H1 (cell line): ENCODE data around the gene IPO13. TPM values are rescaled to one million over a fixed set of nuclear protein-coding genes. Genes with fewer than 3 reads are reported as not detected.

Experiments
- ASH2L ChIP-seq: fragments of 200-600, 300-600 bp; sonication (generic); IDR thresholded peaks from one replicate; pipeline ENCODE4 v1.7.1; 2017; ENCODE audit warnings: low read length
- CBX5 ChIP-seq: fragments of 300-800, 300-1000 bp; sonication (generic); IDR thresholded peaks from 2 replicates; pipeline ENCODE4 v1.7.1; 2016; ENCODE audit warnings: antibody characterized with exemption, low read length, low read depth
- CEBPB ChIP-seq: IDR thresholded peaks from 2 replicates; pipeline ENCODE4 v1.6.1; 2012; ENCODE audit warnings: low read depth, low read length
- CHD1 ChIP-seq: IDR thresholded peaks from 2 replicates; pipeline ENCODE4 v1.6.1; 2012; ENCODE audit warnings: low read depth, low read length, improper control_type of control experiment
- FOSL1 ChIP-seq: IDR thresholded peaks from 2 replicates; pipeline ENCODE4 v1.6.1; 2011; ENCODE audit warnings: mild to moderate bottlenecking, low read depth, low read length, moderate library complexity; ENCODE audit not compliant: insufficient read depth
- GABPA ChIP-seq: IDR thresholded peaks from 2 replicates; pipeline ENCODE4 v1.6.1; 2011; ENCODE audit warnings: mild to moderate bottlenecking, low read length, moderate library complexity, borderline replicate concordance; ENCODE audit not compliant: insufficient read depth
- HDAC2 ChIP-seq, 2 experiments: fragments of 300-600 bp in 1 of 2; sonication (generic) in 1 of 2; IDR thresholded peaks; 2 replicates each; pipeline ENCODE4 v1.6.1; 2011 to 2012; ENCODE audit warnings: low read depth in 2 of 2, low read length in 2 of 2, mild to moderate bottlenecking in 2 of 2, moderate library complexity in 2 of 2, borderline replicate concordance in 1 of 2, inconsistent platforms in 1 of 2
- PHF8 ChIP-seq: fragments of 200-600 bp; sonication (generic); conservative IDR thresholded peaks from 2 replicates; pipeline ENCODE4 v1.7.1; 2012; ENCODE audit warnings: low read depth, mild to moderate bottlenecking, inconsistent platforms, low read length, moderate library complexity
- POLR2A ChIP-seq, 2 experiments: IDR thresholded peaks; 1 replicate in 1 of 2; 2 replicates in 1 of 2; pipeline ENCODE4 v1.6.1; 2011; ENCODE audit warnings: low read depth in 2 of 2, low read length in 2 of 2, mild to moderate bottlenecking in 2 of 2; ENCODE audit errors: control extremely low read depth in 1 of 2
- POLR2AphosphoS5 ChIP-seq: IDR thresholded peaks from 2 replicates; pipeline ENCODE4 v1.6.1; 2011; ENCODE audit warnings: low read depth, low read length
- RBBP5 ChIP-seq: IDR thresholded peaks from 2 replicates; pipeline ENCODE4 v1.7.1; 2012; ENCODE audit warnings: low read depth, mild to moderate bottlenecking, inconsistent platforms, low read length, moderate library complexity, borderline replicate concordance
- RNF2 ChIP-seq: fragments of 200-900, 300-1000 bp; sonication (generic); IDR thresholded peaks from 2 replicates; pipeline ENCODE4 v1.7.1; 2016; ENCODE audit warnings: borderline replicate concordance, low read depth, mild to moderate bottlenecking, antibody characterized with exemption, low read length; ENCODE audit not compliant: poor library complexity, severe bottlenecking; ENCODE audit errors: missing control alignments
- SAP30 ChIP-seq: fragments of 300-600 bp; sonication (generic); IDR thresholded peaks from 2 replicates; pipeline ENCODE4 v1.7.1; 2012; ENCODE audit warnings: low read length, moderate library complexity, mild to moderate bottlenecking, inconsistent platforms; ENCODE audit not compliant: insufficient read depth, insufficient replicate concordance
- SIRT6 ChIP-seq: IDR thresholded peaks from one replicate; pipeline ENCODE4 v1.7.1; 2012; ENCODE audit warnings: low read length, inconsistent platforms
- SIX5 ChIP-seq: IDR thresholded peaks from 2 replicates; pipeline ENCODE4 v1.6.1; 2011; ENCODE audit warnings: mild to moderate bottlenecking, low read depth, low read length
- SP2 ChIP-seq: IDR thresholded peaks from 2 replicates; pipeline ENCODE4 v1.6.1; 2012; ENCODE audit warnings: mild to moderate bottlenecking, low read length, inconsistent platforms
- TAF7 ChIP-seq: optimal IDR thresholded peaks from 2 replicates; pipeline ENCODE3; 2011; ENCODE audit warnings: low read depth, mild to moderate bottlenecking, inconsistent platforms, low read length, moderate library complexity, borderline replicate concordance
- TBP ChIP-seq: IDR thresholded peaks from 2 replicates; pipeline ENCODE4 v1.6.1; 2011; ENCODE audit warnings: low read depth, low read length, improper control_type of control experiment
- TCF12 ChIP-seq: IDR thresholded peaks from 2 replicates; pipeline ENCODE4 v1.6.1; 2011; ENCODE audit warnings: low read depth, mild to moderate bottlenecking, low read length
- TEAD4 ChIP-seq: IDR thresholded peaks from 2 replicates; pipeline ENCODE4 v1.6.1; 2012; ENCODE audit warnings: low read depth, low read length, inconsistent platforms, mixed read lengths
- YY1 ChIP-seq: IDR thresholded peaks from 2 replicates; pipeline ENCODE4 v1.6.1; 2011; ENCODE audit warnings: low read depth, mild to moderate bottlenecking, low read length
- polyA plus RNA-seq, 7 experiments: library from polyadenylated mRNA; depleted of rRNA in 3 of 7; stranded (reverse) in 5 of 7; unstranded in 2 of 7; fragments of >200 nt in 5 of 7; fragments of 200-250 nt in 2 of 7; gene quantifications; 1 replicate in 5 of 7; 2 replicates in 1 of 7; 4 replicates in 1 of 7; pipeline versions ENCODE4 v1.2.1 to v1.2.3, GENCODE V29; 2011 to 2013; ENCODE audit warnings: missing spikeins in 2 of 7, mixed read lengths in 2 of 7
- total RNA-seq: library from RNA; stranded (reverse); fragmentation: NEBNext Ultra II Directional; extraction: Animal tissue kit (Norgen Biotek cat#: 25700); gene quantifications from 2 replicates; pipeline ENCODE4 v1.2.1, GENCODE V29; 2021

IPO13 gene
- total and polyA plus RNA-seq, 2 of the 8 experiments (the other 6 are each of a cell fraction or from before 2014, with no cell fraction given), result 23.0 to 27.0 TPM

- TF ChIP-seq FOSL1 (no peak), SP2 (peak; percentile 38; the same call in 1 of the 2 replicates), ASH2L (no peak), TAF7 (no peak), POLR2A (IDR thresholded peaks at IDR 0.05; ENCODE audit: control extremely low read depth in 1 of 2, low read depth in 2 of 2, low read length in 2 of 2) (peak in 1 of 2 experiments; percentile 37; a peak in 1 of 3 replicates), TBP (no peak), HDAC2 (IDR thresholded peaks at IDR 0.05; ENCODE audit: borderline replicate concordance in 1 of 2, low read depth in 2 of 2, low read length in 2 of 2) (peak in 1 of 2 experiments; percentile 97; a peak in 1 of 4 replicates), PHF8 (peak; percentile 63), SIX5 (peak; percentile 81), SIRT6 (no peak), CEBPB (no peak), CBX5 (no peak), YY1 (no peak), TCF12 (no peak), RNF2 (no peak), CHD1 (no peak), GABPA (peak; percentile 92), POLR2AphosphoS5 (peak; percentile 39; the same call in 1 of the 2 replicates), TEAD4 (no peak), RBBP5 (no peak), SAP30 (peak; percentile 98)
- TF ChIP-seq, all 59 proteins: peak for 17
Observed at GRCh38 chr1:43969746-43970466, 23.2 kb downstream of the IPO13 start, which contains the start of gene DPH2 (continued).
